Measurements from ENCODE around the gene IKBKE.

The IKBKE gene

GRCh38 chr1:206453111-206453510 is 17.2 kb upstream of the IKBKE start:
- Histone ChIP-seq H4K8ac (ENCODE audit: low read depth, low read length) (no peak overlapping the region), H3K4me1 (ENCODE audit: control insufficient read depth in 2 of 2, insufficient read depth in 1 of 2, low read depth in 1 of 2, low read length in 2 of 2) (peaks cover 14 to 29% of the 10 kb centered on the region in 2 donors), H3K9ac (ENCODE audit: low read depth, low read length, poor library complexity) (no peak overlapping the region), H3K36me3 (replicated peaks in 1 of 2; ENCODE audit: control insufficient read depth in 2 of 2, insufficient read depth in 2 of 2, low read length in 2 of 2) (peaks cover 26 to 100% of the 10 kb centered on the region in 2 donors), H3K18ac (ENCODE audit: low read length) (no peak overlapping the region), H2BK5ac (ENCODE audit: low read length) (no peak overlapping the region), H3K4me3 (ENCODE audit: low read length in 2 of 2) (no peak overlapping the region), H2BK15ac (ENCODE audit: low read length) (no peak overlapping the region), H3K27ac (replicated peaks; ENCODE audit: low read length) (no peak overlapping the region), H2AK5ac (ENCODE audit: low read depth, low read length) (no peak overlapping the region), H3K14ac (ENCODE audit: low read length) (no peak overlapping the region), H3K27me3 (ENCODE audit: control insufficient read depth in 3 of 3, insufficient read depth in 3 of 3, low read depth in 1 of 3, low read length in 3 of 3) (no peaks in the 10 kb centered on the region), H3K9me3 (replicated peaks in 1 of 2; ENCODE audit: control insufficient read depth in 2 of 2, insufficient read depth in 1 of 2, low read depth in 1 of 2, low read length in 2 of 2) (no peaks in the 10 kb centered on the region), H3K4ac (ENCODE audit: low read length) (no peak overlapping the region), H3K4me2 (ENCODE audit: insufficient read depth, low read length, poor library complexity, severe bottlenecking) (no peak overlapping the region), H2BK120ac (ENCODE audit: low read depth, low read length) (no peak overlapping the region), H2BK12ac (ENCODE audit: low read length) (no peak overlapping the region), H3K79me1 (ENCODE audit: low read depth, low read length) (no peaks in the 10 kb centered on the region), H3K23ac (ENCODE audit: low read depth, low read length, poor library complexity) (no peak overlapping the region), H4K91ac (ENCODE audit: low read depth, low read length, poor library complexity) (no peak overlapping the region), H2AFZ (ENCODE audit: low read length) (no peak overlapping the region)
- no CpG with 5 or more reads among the region's 13 CpGs for WGBS, 2 donors (ENCODE audit: extremely low coverage in 2 of 2, insufficient read length in 2 of 2, insufficient replicate concordance in 1 of 2)
- DNase-seq (ENCODE audit: low spot score) = no peak

GRCh38 chr1:206455289-206455665 is 15.0 kb upstream of the IKBKE start:
- Histone ChIP-seq H2BK15ac (ENCODE audit: low read length) (no peak overlapping the region), H4K8ac (ENCODE audit: low read depth, low read length) (no peak overlapping the region), H4K91ac (ENCODE audit: low read depth, low read length, poor library complexity) (no peak overlapping the region), H3K4ac (ENCODE audit: low read length) (no peak overlapping the region), H3K36me3 (replicated peaks in 1 of 2; ENCODE audit: control insufficient read depth in 2 of 2, insufficient read depth in 2 of 2, low read length in 2 of 2) (peaks cover 32 to 100% of the 10 kb centered on the region in 2 donors), H2BK5ac (ENCODE audit: low read length) (peak overlapping the region; percentile 46), H3K4me3 (ENCODE audit: low read length in 2 of 2) (no peak overlapping the region), H2AFZ (ENCODE audit: low read length) (no peak overlapping the region), H3K79me1 (ENCODE audit: low read depth, low read length) (no peaks in the 10 kb centered on the region), H3K23ac (ENCODE audit: low read depth, low read length, poor library complexity) (no peak overlapping the region), H2BK120ac (ENCODE audit: low read depth, low read length) (no peak overlapping the region), H3K9me3 (replicated peaks in 1 of 2; ENCODE audit: control insufficient read depth in 2 of 2, insufficient read depth in 1 of 2, low read depth in 1 of 2, low read length in 2 of 2) (no peaks in the 10 kb centered on the region), H3K27ac (replicated peaks; ENCODE audit: low read length) (peak overlapping the region; percentile 75), H2BK12ac (ENCODE audit: low read length) (peak overlapping the region; percentile 67), H2AK5ac (ENCODE audit: low read depth, low read length) (peak overlapping the region; percentile 71), H3K4me2 (ENCODE audit: insufficient read depth, low read length, poor library complexity, severe bottlenecking) (no peak overlapping the region), H3K14ac (ENCODE audit: low read length) (peak overlapping the region; percentile 17), H3K27me3 (ENCODE audit: control insufficient read depth in 3 of 3, insufficient read depth in 3 of 3, low read depth in 1 of 3, low read length in 3 of 3) (no peaks in the 10 kb centered on the region), H3K4me1 (ENCODE audit: control insufficient read depth in 2 of 2, insufficient read depth in 1 of 2, low read depth in 1 of 2, low read length in 2 of 2) (peaks cover 14 to 29% of the 10 kb centered on the region in 2 donors), H3K9ac (ENCODE audit: low read depth, low read length, poor library complexity) (no peak overlapping the region), H3K18ac (ENCODE audit: low read length) (peak overlapping the region; percentile 38)
- no peak for DNase-seq (ENCODE audit: low spot score)
- WGBS, 2 donors (ENCODE audit: extremely low coverage in 2 of 2, insufficient read length in 2 of 2, insufficient replicate concordance in 1 of 2) = no CpG with 5 or more reads among the region's 3 CpGs

GRCh38 chr1:206455666-206456344 is 14.5 kb upstream of the IKBKE start:
- H3K18ac ChIP-seq (ENCODE audit: low read length) = no peak overlapping the region
- no peak overlapping the region for H2AFZ ChIP-seq (ENCODE audit: low read length)
- H3K27ac ChIP-seq (replicated peaks; ENCODE audit: low read length) = peak overlapping the region; percentile 75
- H2AK5ac ChIP-seq (ENCODE audit: low read depth, low read length) = no peak overlapping the region
- no peak overlapping the region for H3K14ac ChIP-seq (ENCODE audit: low read length)
- no peaks in the 10 kb centered on the region for H3K79me1 ChIP-seq (ENCODE audit: low read depth, low read length)
- H4K8ac ChIP-seq (ENCODE audit: low read depth, low read length) = no peak overlapping the region
- no peaks in the 10 kb centered on the region for H3K9me3 ChIP-seq (replicated peaks in 1 of 2; ENCODE audit: control insufficient read depth in 2 of 2, insufficient read depth in 1 of 2, low read depth in 1 of 2, low read length in 2 of 2)
- no peak overlapping the region for H2BK15ac ChIP-seq (ENCODE audit: low read length)
- no peak overlapping the region for H2BK5ac ChIP-seq (ENCODE audit: low read length)
- peaks cover 14 to 29% of the 10 kb centered on the region in 2 donors for H3K4me1 ChIP-seq (ENCODE audit: control insufficient read depth in 2 of 2, insufficient read depth in 1 of 2, low read depth in 1 of 2, low read length in 2 of 2)
- no peak overlapping the region for H2BK12ac ChIP-seq (ENCODE audit: low read length)
- H3K4me2 ChIP-seq (ENCODE audit: insufficient read depth, low read length, poor library complexity, severe bottlenecking) = no peak overlapping the region
- no CpG with 5 or more reads among the region's 12 CpGs for WGBS, 2 donors (ENCODE audit: extremely low coverage in 2 of 2, insufficient read length in 2 of 2, insufficient replicate concordance in 1 of 2)
- H2BK120ac ChIP-seq (ENCODE audit: low read depth, low read length) = no peak overlapping the region
- no peak overlapping the region for H3K4ac ChIP-seq (ENCODE audit: low read length)
- H3K4me3 ChIP-seq (ENCODE audit: low read length in 2 of 2) = no peak overlapping the region
- no peak overlapping the region for H3K9ac ChIP-seq (ENCODE audit: low read depth, low read length, poor library complexity)
- no peak overlapping the region for H4K91ac ChIP-seq (ENCODE audit: low read depth, low read length, poor library complexity)
- peaks cover 29 to 100% of the 10 kb centered on the region in 2 donors for H3K36me3 ChIP-seq (replicated peaks in 1 of 2; ENCODE audit: control insufficient read depth in 2 of 2, insufficient read depth in 2 of 2, low read length in 2 of 2)
- H3K27me3 ChIP-seq (ENCODE audit: control insufficient read depth in 3 of 3, insufficient read depth in 3 of 3, low read depth in 1 of 3, low read length in 3 of 3) = no peaks in the 10 kb centered on the region
- H3K23ac ChIP-seq (ENCODE audit: low read depth, low read length, poor library complexity) = no peak overlapping the region
- peak; percentile 50 for DNase-seq (ENCODE audit: low spot score)

- Histone ChIP-seq H4K91ac (ENCODE audit: low read depth, low read length, poor library complexity) (no peak overlapping the region), H3K27me3 (ENCODE audit: control insufficient read depth in 3 of 3, insufficient read depth in 3 of 3, low read depth in 1 of 3, low read length in 3 of 3) (no peaks in the 10 kb centered on the region), H2BK12ac (ENCODE audit: low read length) (no peak overlapping the region), H3K36me3 (replicated peaks in 1 of 2; ENCODE audit: control insufficient read depth in 2 of 2, insufficient read depth in 2 of 2, low read length in 2 of 2) (peaks cover 27 to 100% of the 10 kb centered on the region in 2 donors), H3K4ac (ENCODE audit: low read length) (no peak overlapping the region), H2BK15ac (ENCODE audit: low read length) (no peak overlapping the region), H3K14ac (ENCODE audit: low read length) (no peak overlapping the region), H3K4me2 (ENCODE audit: insufficient read depth, low read length, poor library complexity, severe bottlenecking) (no peak overlapping the region), H2BK5ac (ENCODE audit: low read length) (no peak overlapping the region), H3K23ac (ENCODE audit: low read depth, low read length, poor library complexity) (no peak overlapping the region), H4K8ac (ENCODE audit: low read depth, low read length) (no peak overlapping the region), H3K18ac (ENCODE audit: low read length) (no peak overlapping the region), H2AFZ (ENCODE audit: low read length) (no peak overlapping the region), H2AK5ac (ENCODE audit: low read depth, low read length) (no peak overlapping the region), H3K9me3 (replicated peaks in 1 of 2; ENCODE audit: control insufficient read depth in 2 of 2, insufficient read depth in 1 of 2, low read depth in 1 of 2, low read length in 2 of 2) (no peaks in the 10 kb centered on the region), H3K4me1 (ENCODE audit: control insufficient read depth in 2 of 2, insufficient read depth in 1 of 2, low read depth in 1 of 2, low read length in 2 of 2) (peaks cover 14 to 29% of the 10 kb centered on the region in 2 donors), H3K27ac (replicated peaks; ENCODE audit: low read length) (no peak overlapping the region), H2BK120ac (ENCODE audit: low read depth, low read length) (no peak overlapping the region), H3K9ac (ENCODE audit: low read depth, low read length, poor library complexity) (no peak overlapping the region), H3K79me1 (ENCODE audit: low read depth, low read length) (no peaks in the 10 kb centered on the region), H3K4me3 (ENCODE audit: low read length in 2 of 2) (no peak overlapping the region)
- no CpG with 5 or more reads among the region's 11 CpGs for WGBS, 2 donors (ENCODE audit: extremely low coverage in 2 of 2, insufficient read length in 2 of 2, insufficient replicate concordance in 1 of 2)
- DNase-seq (ENCODE audit: low spot score) = no peak
Observed at GRCh38 chr1:206456577-206457370, 13.5 kb upstream of the IKBKE start.

Measured in neuronal stem cell (in vitro differentiated cells).